Parathyroid adenoma (tissue), 2 donors: ENCODE results near the gene ALG5.

Experiments
- H2AFZ ChIP-seq: fragments of 300-600 bp; sonication (generic); one replicate; pipeline ENCODE4 v1.7.0; 2017; ENCODE audit warnings: antibody characterized with exemption, mild to moderate bottlenecking
- H3K27ac ChIP-seq: fragments of 300-600 bp; sonication (generic); one replicate; pipeline ENCODE4 v1.7.0; 2017
- H3K27me3 ChIP-seq: fragments of 300-600 bp; sonication (generic); one replicate; pipeline ENCODE4 v1.7.0; 2017; ENCODE audit warnings: low read length; ENCODE audit not compliant: control insufficient read depth, insufficient read depth
- H3K36me3 ChIP-seq: fragments of 300-600 bp; sonication (generic); one replicate; pipeline ENCODE4 v1.7.0; 2017; ENCODE audit warnings: low read length; ENCODE audit not compliant: control insufficient read depth, insufficient read depth
- H3K4me1 ChIP-seq: fragments of 300-600 bp; sonication (generic); one replicate; pipeline ENCODE4 v1.7.0; 2017; ENCODE audit warnings: control low read depth
- H3K4me2 ChIP-seq: fragments of 300-600 bp; sonication (generic); one replicate; pipeline ENCODE4 v1.7.0; 2017; ENCODE audit warnings: low read length
- H3K4me3 ChIP-seq: fragments of 300-600 bp; sonication (generic); one replicate; pipeline ENCODE4 v1.7.0; 2017; ENCODE audit warnings: low read depth, low read length
- H3K79me2 ChIP-seq: fragments of 300-600 bp; sonication (generic); one replicate; pipeline ENCODE4 v1.7.0; 2017; ENCODE audit warnings: control low read depth
- H3K9ac ChIP-seq: fragments of 300-600 bp; sonication (generic); one replicate; pipeline ENCODE4 v1.7.0; 2017; ENCODE audit warnings: mild to moderate bottlenecking
- H3K9me3 ChIP-seq: fragments of 300-600 bp; sonication (generic); one replicate; pipeline ENCODE4 v1.7.0; 2017; ENCODE audit warnings: low read length; ENCODE audit not compliant: control insufficient read depth
- CTCF ChIP-seq: fragments of 300-600 bp; sonication (generic); IDR thresholded peaks from one replicate; pipeline ENCODE4 v1.7.0; 2017; ENCODE audit warnings: antibody characterized with exemption, mild to moderate bottlenecking
- donor health status: primary hyperparathyroidism.

Gene ALG5

GRCh38 chr13:36954542-36954941 lies 44.6 kb downstream of the ALG5 start:
- H3K79me2 ChIP-seq, result no peaks in the 10 kb centered on the region
- H3K36me3 ChIP-seq, result no peaks in the 10 kb centered on the region
- TF ChIP-seq CTCF, result no peak
- no peaks in the 10 kb centered on the region for H3K4me1 ChIP-seq
- no peak overlapping the region for H3K9ac ChIP-seq
- H3K4me2 ChIP-seq, result no peak overlapping the region
- H2AFZ ChIP-seq, result no peak overlapping the region
- no peak overlapping the region for H3K27ac ChIP-seq
- no peaks in the 10 kb centered on the region for H3K9me3 ChIP-seq
- no peak overlapping the region for H3K4me3 ChIP-seq
- H3K27me3 ChIP-seq, result no peaks in the 10 kb centered on the region

- Histone ChIP-seq H3K79me2 (no peaks in the 10 kb centered on the region), H3K4me2 (no peak overlapping the region), H3K4me1 (no peaks in the 10 kb centered on the region), H2AFZ (no peak overlapping the region), H3K9ac (no peak overlapping the region), H3K4me3 (no peak overlapping the region), H3K9me3 (no peaks in the 10 kb centered on the region), H3K27me3 (no peaks in the 10 kb centered on the region), H3K36me3 (no peaks in the 10 kb centered on the region), H3K27ac (no peak overlapping the region)
- TF ChIP-seq CTCF, result no peak
Observed at GRCh38 chr13:36950920-36951319, 48.2 kb downstream of the ALG5 start.

- H3K27ac ChIP-seq, result no peak overlapping the region
- no peak overlapping the region for H3K4me3 ChIP-seq
- no peak overlapping the region for H3K4me2 ChIP-seq
- no peaks in the 10 kb centered on the region for H3K79me2 ChIP-seq
- no peak overlapping the region for H3K9ac ChIP-seq
- H3K27me3 ChIP-seq, result no peaks in the 10 kb centered on the region
- TF ChIP-seq CTCF, result no peak
- H3K9me3 ChIP-seq, result no peaks in the 10 kb centered on the region
- H3K36me3 ChIP-seq, result no peaks in the 10 kb centered on the region
- no peak overlapping the region for H2AFZ ChIP-seq
- no peaks in the 10 kb centered on the region for H3K4me1 ChIP-seq
Observed at GRCh38 chr13:36950330-36950729, 48.8 kb downstream of the ALG5 start.

- Histone ChIP-seq H2AFZ (no peak overlapping the region), H3K27me3 (no peaks in the 10 kb centered on the region), H3K36me3 (no peaks in the 10 kb centered on the region), H3K4me1 (no peaks in the 10 kb centered on the region), H3K27ac (no peak overlapping the region), H3K4me2 (no peak overlapping the region), H3K79me2 (no peaks in the 10 kb centered on the region), H3K4me3 (no peak overlapping the region), H3K9me3 (no peaks in the 10 kb centered on the region), H3K9ac (no peak overlapping the region)
- TF ChIP-seq CTCF, result no peak
Observed at GRCh38 chr13:36945078-36945477, 54.1 kb downstream of the ALG5 start.

GRCh38 chr13:36925603-36926002 lies 73.5 kb downstream of the ALG5 start:
- Histone ChIP-seq H3K4me1 (no peaks in the 10 kb centered on the region), H2AFZ (no peak overlapping the region), H3K9me3 (no peaks in the 10 kb centered on the region), H3K36me3 (no peaks in the 10 kb centered on the region), H3K27ac (no peak overlapping the region), H3K4me3 (no peak overlapping the region), H3K4me2 (no peak overlapping the region), H3K79me2 (no peaks in the 10 kb centered on the region), H3K9ac (no peak overlapping the region), H3K27me3 (no peaks in the 10 kb centered on the region)
- no peak for TF ChIP-seq CTCF
